ENCODE data around the gene ZBED6.
"Not testable (repeated sequence)": the region's sequence is repeated elsewhere in the genome, so short reads cannot be mapped to it uniquely, and the experiment has no call there.

The ZBED6 gene

GRCh38 chr1:203795441-203796235, at the start of gene ZBED6, which contains the start of gene ZC3H11A:
TSS of gene ZBED6 (plus strand) at chr1:203795623. CDS start at chr1:203797523, 1,900 bp downstream.
TSS of gene ZC3H11A (plus strand) at chr1:203795623. CDS start at chr1:203817071, 21,448 bp downstream.
- Histone ChIP-seq H3K9ac (ENCODE audit: low read depth in 1 of 2, low read length in 2 of 2) (peak within 1 kb of the TSS; percentile 83 to 92), H3K36me3 (ENCODE audit: control insufficient read depth in 2 of 2, insufficient read depth in 2 of 2, low read length in 2 of 2) (peaks cover 7 to 11% of the 10 kb centered on the region in 2 donors), H3K9me3 (ENCODE audit: control insufficient read depth in 2 of 2, low read length in 2 of 2) (no peaks in the 10 kb centered on the region), H3K27me3 (ENCODE audit: control insufficient read depth in 2 of 2, insufficient read depth in 2 of 2, low read length in 2 of 2) (no peaks in the 10 kb centered on the region), H3K4me1 (ENCODE audit: control insufficient read depth in 2 of 2, insufficient read depth in 2 of 2, low read length in 2 of 2) (peaks cover 17 to 21% of the 10 kb centered on the region in 2 donors), H3K4me3 (ENCODE audit: low read length in 2 of 2) (peak within 1 kb of the TSS; percentile 87 to 92), H3K27ac (ENCODE audit: low read depth in 2 of 2, low read length in 2 of 2) (peak within 1 kb of the TSS; percentile 90 to 91)

- Histone ChIP-seq H3K27me3 (ENCODE audit: control insufficient read depth in 2 of 2, insufficient read depth in 2 of 2, low read length in 2 of 2) (no peaks in the 10 kb centered on the region), H3K4me3 (ENCODE audit: low read length in 2 of 2) (no peak overlapping the region), H3K36me3 (ENCODE audit: control insufficient read depth in 2 of 2, insufficient read depth in 2 of 2, low read length in 2 of 2) (no peaks in the 10 kb centered on the region), H3K27ac (ENCODE audit: low read depth in 2 of 2, low read length in 2 of 2) (no peak overlapping the region), H3K9me3 (ENCODE audit: control insufficient read depth in 2 of 2, low read length in 2 of 2) (no peaks in the 10 kb centered on the region), H3K4me1 (ENCODE audit: control insufficient read depth in 2 of 2, insufficient read depth in 2 of 2, low read length in 2 of 2) (peaks cover 0 to 4% of the 10 kb centered on the region in 2 donors), H3K9ac (ENCODE audit: low read depth in 1 of 2, low read length in 2 of 2) (no peak overlapping the region)
These were observed 49.1 kb upstream of the ZBED6 start for GRCh38 chr1:203746281-203746680.

DNA sequence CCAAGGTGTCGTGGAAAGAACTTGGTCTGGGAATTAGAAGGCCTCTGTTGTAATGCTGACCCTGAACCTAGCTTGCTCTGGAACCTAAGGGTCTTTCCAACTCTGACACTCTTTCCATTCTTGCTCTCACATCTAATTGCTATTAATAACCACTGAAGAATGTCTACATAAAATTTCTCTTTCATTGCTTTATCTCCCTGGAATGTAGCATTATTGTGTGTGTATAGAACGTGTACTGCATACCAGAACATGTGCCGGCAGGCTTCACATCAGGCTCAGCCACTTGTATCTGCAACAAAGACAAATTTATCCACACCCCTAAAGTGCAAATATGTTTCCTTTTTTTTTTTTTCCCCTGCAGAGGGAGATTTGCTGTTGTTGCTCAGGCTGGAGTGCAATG, 44.4 kb upstream of the ZBED6 start:
- no peak overlapping the region for H3K9ac ChIP-seq (ENCODE audit: low read depth in 1 of 2, low read length in 2 of 2)
- no peaks in the 10 kb centered on the region for H3K36me3 ChIP-seq (ENCODE audit: control insufficient read depth in 2 of 2, insufficient read depth in 2 of 2, low read length in 2 of 2)
- H3K27ac ChIP-seq (ENCODE audit: low read depth in 2 of 2, low read length in 2 of 2), result no peak overlapping the region
- no peaks in the 10 kb centered on the region for H3K27me3 ChIP-seq (ENCODE audit: control insufficient read depth in 2 of 2, insufficient read depth in 2 of 2, low read length in 2 of 2)
- no peak overlapping the region for H3K4me3 ChIP-seq (ENCODE audit: low read length in 2 of 2)
- no peaks in the 10 kb centered on the region for H3K9me3 ChIP-seq (ENCODE audit: control insufficient read depth in 2 of 2, low read length in 2 of 2)
- no peaks in the 10 kb centered on the region for H3K4me1 ChIP-seq (ENCODE audit: control insufficient read depth in 2 of 2, insufficient read depth in 2 of 2, low read length in 2 of 2)

DNA sequence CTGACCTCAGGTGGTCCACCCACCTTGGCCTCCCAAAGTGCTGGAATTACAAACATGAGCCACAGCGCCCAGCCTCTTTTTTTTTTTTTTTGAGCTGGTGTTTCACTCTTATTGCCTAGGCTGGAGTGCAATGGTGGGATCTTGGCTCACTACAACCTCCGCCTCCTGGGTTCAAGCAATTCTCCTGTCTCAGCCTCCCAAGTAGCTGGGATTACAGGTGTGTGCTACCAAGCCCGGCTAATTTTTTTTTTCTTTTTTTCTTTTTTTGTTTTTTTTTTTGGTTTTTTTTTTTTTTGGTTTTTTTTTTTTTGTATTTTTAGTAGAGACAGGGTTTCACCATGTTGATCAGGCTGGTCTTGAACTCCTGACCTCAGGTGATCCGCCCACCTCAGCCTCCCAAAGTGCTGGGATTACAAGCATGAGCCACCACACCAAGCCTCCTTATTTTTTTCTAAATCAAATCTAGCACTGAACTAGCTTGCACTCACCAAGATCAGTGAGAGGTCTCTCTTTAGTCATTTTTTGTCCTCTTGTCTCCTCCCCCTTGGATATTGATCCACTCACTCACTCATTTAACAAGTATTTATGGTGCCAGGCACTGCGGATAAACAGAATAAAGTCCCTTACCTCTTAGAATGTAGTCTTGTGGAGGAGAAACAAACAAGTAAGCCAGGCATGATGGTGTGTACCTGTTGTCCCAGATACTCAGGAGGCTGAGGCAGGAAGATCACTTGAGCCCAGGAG, 43.6 kb upstream of the ZBED6 start:
- not testable (repeated sequence) for H3K4me3 ChIP-seq (ENCODE audit: low read length in 2 of 2); H3K27ac ChIP-seq (ENCODE audit: low read depth in 2 of 2, low read length in 2 of 2); H3K9ac ChIP-seq (ENCODE audit: low read depth in 1 of 2, low read length in 2 of 2); H3K4me1 ChIP-seq (ENCODE audit: control insufficient read depth in 2 of 2, insufficient read depth in 2 of 2, low read length in 2 of 2); H3K36me3 ChIP-seq (ENCODE audit: control insufficient read depth in 2 of 2, insufficient read depth in 2 of 2, low read length in 2 of 2); H3K27me3 ChIP-seq (ENCODE audit: control insufficient read depth in 2 of 2, insufficient read depth in 2 of 2, low read length in 2 of 2); H3K9me3 ChIP-seq (ENCODE audit: control insufficient read depth in 2 of 2, low read length in 2 of 2)

DNA sequence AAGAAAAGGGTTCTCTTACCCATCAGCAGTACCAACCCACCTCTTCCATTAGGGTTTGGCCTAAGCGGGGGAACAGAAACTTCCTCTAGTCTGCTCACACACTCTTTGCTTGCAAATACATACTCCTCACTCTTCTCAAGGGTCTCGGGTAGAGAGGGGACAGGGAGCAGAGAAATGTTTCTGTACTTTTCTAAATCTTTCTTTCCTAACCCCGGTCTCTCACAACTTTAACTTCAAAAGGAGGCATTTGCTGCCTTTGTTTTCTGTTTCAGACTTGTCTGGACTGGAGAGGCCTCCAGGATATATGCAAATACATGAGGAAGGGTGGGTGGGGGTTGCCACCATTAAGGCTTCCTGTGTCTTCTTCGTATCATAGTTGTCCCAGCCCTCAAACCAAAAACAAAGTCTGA, 41.0 kb upstream of the ZBED6 start:
- no peaks in the 10 kb centered on the region for H3K4me1 ChIP-seq (ENCODE audit: control insufficient read depth in 2 of 2, insufficient read depth in 2 of 2, low read length in 2 of 2)
- no peak overlapping the region for H3K9ac ChIP-seq (ENCODE audit: low read depth in 1 of 2, low read length in 2 of 2)
- no peak overlapping the region for H3K4me3 ChIP-seq (ENCODE audit: low read length in 2 of 2)
- no peaks in the 10 kb centered on the region for H3K9me3 ChIP-seq (ENCODE audit: control insufficient read depth in 2 of 2, low read length in 2 of 2)
- no peaks in the 10 kb centered on the region for H3K36me3 ChIP-seq (ENCODE audit: control insufficient read depth in 2 of 2, insufficient read depth in 2 of 2, low read length in 2 of 2)
- no peaks in the 10 kb centered on the region for H3K27me3 ChIP-seq (ENCODE audit: control insufficient read depth in 2 of 2, insufficient read depth in 2 of 2, low read length in 2 of 2)
- H3K27ac ChIP-seq (ENCODE audit: low read depth in 2 of 2, low read length in 2 of 2), result peak overlapping the region; percentile 20 to 71

DNA sequence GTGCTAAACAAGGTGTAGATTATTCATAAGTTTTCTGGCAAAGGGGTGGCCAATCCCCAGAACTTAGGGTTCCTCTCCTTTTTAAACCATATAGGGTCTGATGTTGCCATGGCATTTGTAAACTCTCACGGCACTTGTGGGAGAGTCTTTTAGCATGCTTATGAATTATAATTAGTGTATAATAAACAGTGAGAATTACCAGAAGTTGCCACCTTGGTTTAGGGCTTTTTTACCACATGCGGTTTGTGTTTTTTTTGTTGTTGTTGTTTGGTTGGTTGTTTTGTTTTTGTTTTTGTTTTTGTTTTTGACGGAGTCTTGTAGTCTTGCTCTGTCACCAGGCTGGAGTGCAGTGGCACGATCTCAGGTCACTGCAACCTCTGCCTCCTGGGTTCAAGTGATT, 39.4 kb upstream of the ZBED6 start:
- Histone ChIP-seq H3K9me3 (ENCODE audit: control insufficient read depth in 2 of 2, low read length in 2 of 2) (no peaks in the 10 kb centered on the region), H3K4me1 (ENCODE audit: control insufficient read depth in 2 of 2, insufficient read depth in 2 of 2, low read length in 2 of 2) (no peaks in the 10 kb centered on the region), H3K27ac (ENCODE audit: low read depth in 2 of 2, low read length in 2 of 2) (no peak overlapping the region), H3K36me3 (ENCODE audit: control insufficient read depth in 2 of 2, insufficient read depth in 2 of 2, low read length in 2 of 2) (no peaks in the 10 kb centered on the region), H3K4me3 (ENCODE audit: low read length in 2 of 2) (no peak overlapping the region), H3K9ac (ENCODE audit: low read depth in 1 of 2, low read length in 2 of 2) (no peak overlapping the region), H3K27me3 (ENCODE audit: control insufficient read depth in 2 of 2, insufficient read depth in 2 of 2, low read length in 2 of 2) (no peaks in the 10 kb centered on the region)

GRCh38 chr1:203758749-203759148, 36.7 kb upstream of the ZBED6 start:
- H3K27ac ChIP-seq (ENCODE audit: low read depth in 2 of 2, low read length in 2 of 2); H3K27me3 ChIP-seq (ENCODE audit: control insufficient read depth in 2 of 2, insufficient read depth in 2 of 2, low read length in 2 of 2); H3K4me3 ChIP-seq (ENCODE audit: low read length in 2 of 2); H3K9me3 ChIP-seq (ENCODE audit: control insufficient read depth in 2 of 2, low read length in 2 of 2); H3K36me3 ChIP-seq (ENCODE audit: control insufficient read depth in 2 of 2, insufficient read depth in 2 of 2, low read length in 2 of 2); H3K4me1 ChIP-seq (ENCODE audit: control insufficient read depth in 2 of 2, insufficient read depth in 2 of 2, low read length in 2 of 2); H3K9ac ChIP-seq (ENCODE audit: low read depth in 1 of 2, low read length in 2 of 2): not testable (repeated sequence)

GRCh38 chr1:203760506-203760905, 34.9 kb upstream of the ZBED6 start:
- Histone ChIP-seq H3K4me3 (ENCODE audit: low read length in 2 of 2) (no peak overlapping the region), H3K27ac (ENCODE audit: low read depth in 2 of 2, low read length in 2 of 2) (no peak overlapping the region), H3K27me3 (ENCODE audit: control insufficient read depth in 2 of 2, insufficient read depth in 2 of 2, low read length in 2 of 2) (no peaks in the 10 kb centered on the region)

DNA sequence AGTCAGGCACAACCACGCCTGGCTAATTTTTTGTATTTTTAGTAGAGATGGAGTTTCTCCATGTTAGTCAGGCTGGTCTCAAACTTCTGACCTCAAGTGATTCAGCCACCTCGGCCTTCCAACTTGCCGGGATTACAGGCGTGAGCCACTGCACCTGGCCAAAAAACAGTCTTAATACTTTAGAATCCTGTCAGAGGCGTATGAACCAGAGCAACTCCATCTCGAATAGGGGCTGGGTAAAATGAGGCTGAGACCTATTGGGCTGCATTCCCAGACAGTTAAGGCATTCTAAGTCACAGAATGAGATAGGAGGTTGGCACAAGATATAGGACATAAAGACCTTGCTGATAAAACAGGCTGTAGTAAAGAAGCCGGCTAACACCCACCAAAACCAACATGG, 33.5 kb upstream of the ZBED6 start:
- not testable (repeated sequence) for H3K27me3 ChIP-seq (ENCODE audit: control insufficient read depth in 2 of 2, insufficient read depth in 2 of 2, low read length in 2 of 2); H3K4me3 ChIP-seq (ENCODE audit: low read length in 2 of 2); H3K9ac ChIP-seq (ENCODE audit: low read depth in 1 of 2, low read length in 2 of 2); H3K9me3 ChIP-seq (ENCODE audit: control insufficient read depth in 2 of 2, low read length in 2 of 2); H3K36me3 ChIP-seq (ENCODE audit: control insufficient read depth in 2 of 2, insufficient read depth in 2 of 2, low read length in 2 of 2); H3K4me1 ChIP-seq (ENCODE audit: control insufficient read depth in 2 of 2, insufficient read depth in 2 of 2, low read length in 2 of 2); H3K27ac ChIP-seq (ENCODE audit: low read depth in 2 of 2, low read length in 2 of 2)

More at GRCh38 chr1:203760506-203760905, 34.9 kb upstream of the ZBED6 start:
- H3K4me1 ChIP-seq (ENCODE audit: control insufficient read depth in 2 of 2, insufficient read depth in 2 of 2, low read length in 2 of 2), result no peaks in the 10 kb centered on the region
- no peaks in the 10 kb centered on the region for H3K36me3 ChIP-seq (ENCODE audit: control insufficient read depth in 2 of 2, insufficient read depth in 2 of 2, low read length in 2 of 2)
- no peak overlapping the region for H3K9ac ChIP-seq (ENCODE audit: low read depth in 1 of 2, low read length in 2 of 2)
- H3K9me3 ChIP-seq (ENCODE audit: control insufficient read depth in 2 of 2, low read length in 2 of 2), result no peaks in the 10 kb centered on the region

DNA sequence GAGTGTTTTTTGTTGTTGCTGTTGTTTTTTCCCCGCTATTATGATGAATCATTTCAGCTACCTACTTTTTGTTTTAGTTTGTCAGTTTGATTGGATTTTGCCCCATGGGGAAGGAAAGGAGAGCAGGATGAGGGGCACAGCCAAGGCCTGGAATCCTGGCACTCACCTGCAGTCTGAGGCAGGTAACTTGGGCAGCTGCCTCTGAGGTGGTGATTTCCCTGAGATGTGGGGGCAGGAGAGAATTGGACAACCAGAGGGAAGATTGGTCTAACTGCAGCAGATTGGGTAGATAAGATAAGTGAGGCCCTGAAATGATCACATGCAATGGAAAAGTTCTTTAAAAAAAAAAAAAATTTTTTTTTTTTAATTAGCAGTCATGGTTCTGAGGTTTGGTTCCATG, 31.9 kb upstream of the ZBED6 start:
- Histone ChIP-seq H3K27ac (ENCODE audit: low read depth in 2 of 2, low read length in 2 of 2) (peak overlapping the region in 1 of 2 donors; percentile 89), H3K4me1 (ENCODE audit: control insufficient read depth in 2 of 2, insufficient read depth in 2 of 2, low read length in 2 of 2) (peaks cover 1 to 4% of the 10 kb centered on the region in 2 donors), H3K9ac (ENCODE audit: low read depth in 1 of 2, low read length in 2 of 2) (no peak overlapping the region), H3K27me3 (ENCODE audit: control insufficient read depth in 2 of 2, insufficient read depth in 2 of 2, low read length in 2 of 2) (no peaks in the 10 kb centered on the region), H3K36me3 (ENCODE audit: control insufficient read depth in 2 of 2, insufficient read depth in 2 of 2, low read length in 2 of 2) (no peaks in the 10 kb centered on the region), H3K9me3 (ENCODE audit: control insufficient read depth in 2 of 2, low read length in 2 of 2) (no peaks in the 10 kb centered on the region), H3K4me3 (ENCODE audit: low read length in 2 of 2) (no peak overlapping the region)

All from mucosa of rectum (tissue), 2 donors.